Forelimb muscle (tissue), 1 donor: Measurements from ENCODE around the gene TMEM178B. TPM values are rescaled to one million over a fixed set of nuclear protein-coding genes. Genes with fewer than 3 reads are reported as not detected.

ENCODE experiments used
- DNase-seq: peaks from one replicate; pipeline ENCODE4 v3.0.0-alpha.2; 2013; ENCODE audit warnings: low read depth
- polyA plus RNA-seq: library from polyadenylated mRNA; unstranded; fragments of 120-200 nt; gene quantifications from one replicate; pipeline ENCODE4 v1.2.1, GENCODE V29; 2013; ENCODE audit not compliant: insufficient read length

Gene TMEM178B
- polyA plus RNA-seq, 1 donor = 0.43 TPM

GRCh38 chr7:141525973-141526514, 452.2 kb downstream of the TMEM178B start:
- DNase-seq = no peak

GRCh38 chr7:141527076-141527475, 453.2 kb downstream of the TMEM178B start:
- DNase-seq = no peak

GRCh38 chr7:141528399-141528798, 454.5 kb downstream of the TMEM178B start:
- DNase-seq = no peak

Other genes with a start within 250 kb of the TMEM178B start
- gene BRAF, start 149.1 kb upstream of the TMEM178B start, polyA plus RNA-seq = 9.8 TPM
- gene MRPS33, start 59.1 kb upstream of the TMEM178B start, polyA plus RNA-seq = 74.3 TPM